Effector memory CD8-positive, alpha-beta T cell (primary cell): ENCODE data around the gene MFF.
"Not testable (repeated sequence)": the region's sequence is repeated elsewhere in the genome, so short reads cannot be mapped to it uniquely, and the experiment has no call there.

Source experiments
- ATAC-seq: fragments of 150-1000 bp; cut with Tn5 transposase; replicated peaks from 2 replicates; pipeline ENCODE4 v1.10.0; 2021; ENCODE audit warnings: mild to moderate bottlenecking, moderate library complexity
- DNase-seq, 3 experiments: peaks; one replicate each; pipeline ENCODE4 v3.0.0; 2021
- H3K27ac Mint-ChIP-seq, 2 donors: one replicate each; pipeline ENCODE4 v1.8.0; 2022; ENCODE audit warnings: mild to moderate bottlenecking in 2 of 2, mixed read lengths in 2 of 2, moderate library complexity in 2 of 2
- H3K27me3 Mint-ChIP-seq, 2 donors: one replicate each; pipeline ENCODE4 v1.8.0; 2022; ENCODE audit warnings: mixed read lengths in 2 of 2
- H3K36me3 Mint-ChIP-seq: one replicate; pipeline ENCODE4 v1.8.0; 2022; ENCODE audit warnings: mild to moderate bottlenecking, moderate library complexity, mixed read lengths; ENCODE audit not compliant: insufficient read depth
- H3K4me1 Mint-ChIP-seq, 2 donors: one replicate each; pipeline ENCODE4 v1.8.0; 2022; ENCODE audit warnings: low read depth in 2 of 2, mixed read lengths in 2 of 2
- H3K4me3 Mint-ChIP-seq, 2 donors: one replicate each; pipeline ENCODE4 v1.8.0; 2022; ENCODE audit warnings: mild to moderate bottlenecking in 2 of 2, mixed read lengths in 2 of 2, moderate library complexity in 2 of 2
- H3K9me3 Mint-ChIP-seq, 2 donors: one replicate each; pipeline ENCODE4 v1.8.0; 2022; ENCODE audit warnings: mixed read lengths in 2 of 2

The MFF gene

GRCh38 chr2:227373389-227373788 lies 48.3 kb downstream of the MFF start:
- DNase-seq: no peak
- no peaks in the 10 kb centered on the region for H3K9me3 Mint-ChIP-seq
- H3K4me3 Mint-ChIP-seq: no peak overlapping the region
- H3K27ac Mint-ChIP-seq: no peak overlapping the region
- ATAC-seq: no peak
- H3K36me3 Mint-ChIP-seq: no peaks in the 10 kb centered on the region
- peaks cover 0 to 1% of the 10 kb centered on the region in 2 donors for H3K4me1 Mint-ChIP-seq
- peaks cover 24 to 41% of the 10 kb centered on the region in 2 donors for H3K27me3 Mint-ChIP-seq

DNA sequence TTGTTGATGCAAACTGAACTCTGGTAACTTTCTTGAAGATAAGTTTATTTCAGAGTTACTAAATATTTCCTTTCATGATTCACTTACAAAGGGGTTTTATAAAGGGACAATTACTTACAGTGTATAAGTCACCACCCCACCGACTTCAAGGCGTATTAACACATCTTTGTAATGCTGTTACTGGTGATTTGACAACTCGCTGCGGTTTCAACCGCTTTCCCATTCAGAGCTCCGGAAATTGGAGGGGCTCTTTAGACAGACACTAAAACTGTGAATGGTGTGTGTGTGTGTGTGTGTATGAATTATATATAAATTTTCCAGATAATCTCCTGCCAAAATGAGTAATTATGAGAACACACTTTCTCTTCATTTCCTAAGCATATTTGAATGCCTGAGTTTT lies 49.1 kb downstream of the MFF start:
- Mint-ChIP-seq H3K27me3 (peaks cover 27 to 49% of the 10 kb centered on the region in 2 donors), H3K36me3 (no peaks in the 10 kb centered on the region), H3K4me1 (peaks cover 0 to 1% of the 10 kb centered on the region in 2 donors), H3K4me3 (no peak overlapping the region), H3K9me3 (no peaks in the 10 kb centered on the region), H3K27ac (peak overlapping the region in 1 of 2 donors; percentile 29)
- peak; percentile 62 for ATAC-seq
- peak in 1 of 3 experiments; percentile 11 for DNase-seq

GRCh38 chr2:227376656-227377396 lies 51.8 kb downstream of the MFF start:
- Mint-ChIP-seq H3K4me3 (no peak overlapping the region), H3K36me3 (no peaks in the 10 kb centered on the region), H3K9me3 (no peaks in the 10 kb centered on the region), H3K4me1 (peaks cover 0 to 1% of the 10 kb centered on the region in 2 donors), H3K27me3 (peaks cover 34 to 71% of the 10 kb centered on the region in 2 donors), H3K27ac (no peak overlapping the region)
- no peak for DNase-seq
- no peak for ATAC-seq

- DNase-seq (no peak), ATAC-seq (no peak)
- no peaks in the 10 kb centered on the region for H3K9me3 Mint-ChIP-seq
- no peak overlapping the region for H3K27ac Mint-ChIP-seq
- peaks cover 0 to 1% of the 10 kb centered on the region in 2 donors for H3K4me1 Mint-ChIP-seq
- H3K27me3 Mint-ChIP-seq: peaks cover 32 to 71% of the 10 kb centered on the region in 2 donors
- no peaks in the 10 kb centered on the region for H3K36me3 Mint-ChIP-seq
- H3K4me3 Mint-ChIP-seq: no peak overlapping the region
Observed at GRCh38 chr2:227377467-227378351, 52.7 kb downstream of the MFF start.

- H3K4me1 Mint-ChIP-seq: peaks cover 0 to 1% of the 10 kb centered on the region in 2 donors
- no peaks in the 10 kb centered on the region for H3K9me3 Mint-ChIP-seq
- no peak overlapping the region for H3K27ac Mint-ChIP-seq
- H3K36me3 Mint-ChIP-seq: no peaks in the 10 kb centered on the region
- no peak for DNase-seq
- peaks cover 26 to 71% of the 10 kb centered on the region in 2 donors for H3K27me3 Mint-ChIP-seq
- no peak overlapping the region for H3K4me3 Mint-ChIP-seq
- no peak for ATAC-seq
Observed at GRCh38 chr2:227378371-227378782, 53.3 kb downstream of the MFF start.

DNA sequence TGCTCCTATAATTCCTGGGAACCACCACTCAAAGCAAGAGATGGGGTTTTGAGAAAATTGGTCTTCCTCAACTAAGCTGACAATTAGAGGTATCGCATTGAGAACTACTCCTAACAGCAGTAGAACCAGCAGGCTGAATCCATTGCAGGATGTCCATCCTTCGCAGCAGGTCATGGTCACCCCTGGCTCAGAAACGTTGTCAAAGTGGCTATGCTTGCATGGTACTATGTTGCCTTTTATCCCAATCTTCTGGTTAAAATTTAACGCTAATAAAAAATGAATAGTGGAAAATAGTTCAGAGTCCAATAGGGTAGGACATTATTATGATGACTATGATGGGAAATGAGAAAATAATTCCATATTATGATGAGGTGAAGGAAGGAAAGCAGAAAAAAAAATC lies 54.0 kb downstream of the MFF start, which contains the start of gene TM4SF20:
TM4SF20 (minus strand) TSS at position 212 of the 400 bp plus-strand sequence; CDS start at position 174, 38 bp downstream.
- no peaks in the 10 kb centered on the region for H3K36me3 Mint-ChIP-seq
- H3K27me3 Mint-ChIP-seq: peaks cover 32 to 77% of the 10 kb centered on the region in 2 donors
- no peaks in the 10 kb centered on the region for H3K9me3 Mint-ChIP-seq
- ATAC-seq: no peak
- H3K4me3 Mint-ChIP-seq: no peak within 1 kb of the TSS
- no peak within 1 kb of the TSS for H3K27ac Mint-ChIP-seq
- no peak for DNase-seq
- H3K4me1 Mint-ChIP-seq: peaks cover 0 to 1% of the 10 kb centered on the region in 2 donors

DNA sequence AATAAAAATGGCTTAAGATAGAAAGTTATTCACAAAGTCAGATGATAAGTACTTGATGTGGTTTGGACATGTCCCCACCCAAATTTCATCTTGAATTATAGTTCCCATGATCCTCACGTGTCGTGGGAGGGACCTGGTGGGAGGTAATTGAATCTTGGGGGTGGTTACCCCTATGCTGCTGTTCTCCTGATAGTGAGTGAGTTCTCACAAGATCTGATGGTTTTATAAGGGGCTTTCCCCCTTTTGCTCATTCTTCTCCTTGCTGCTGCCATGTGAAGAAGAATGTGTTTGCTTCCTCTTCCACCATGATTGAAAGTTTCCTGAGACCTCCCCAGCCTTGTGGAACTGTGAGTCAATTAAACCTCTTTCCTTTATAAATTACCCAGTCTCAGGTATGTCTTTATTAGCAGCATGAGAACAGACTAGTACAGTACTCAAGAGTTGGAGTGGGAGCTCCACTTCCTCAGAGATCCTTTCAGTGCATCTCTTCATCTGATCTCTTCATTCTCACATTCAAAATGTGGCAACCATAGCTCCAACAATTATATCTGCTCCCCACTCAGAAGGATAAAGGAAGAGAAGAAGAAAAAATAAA lies 57.3 kb downstream of the MFF start:
- not testable (repeated sequence) for H3K36me3 Mint-ChIP-seq, ATAC-seq, H3K4me3 Mint-ChIP-seq, H3K9me3 Mint-ChIP-seq, H3K4me1 Mint-ChIP-seq, DNase-seq
- peaks cover 40 to 90% of the 10 kb centered on the region in 2 donors for H3K27me3 Mint-ChIP-seq
- peak overlapping the region in 1 of 2 donors; percentile 1 for H3K27ac Mint-ChIP-seq

DNA sequence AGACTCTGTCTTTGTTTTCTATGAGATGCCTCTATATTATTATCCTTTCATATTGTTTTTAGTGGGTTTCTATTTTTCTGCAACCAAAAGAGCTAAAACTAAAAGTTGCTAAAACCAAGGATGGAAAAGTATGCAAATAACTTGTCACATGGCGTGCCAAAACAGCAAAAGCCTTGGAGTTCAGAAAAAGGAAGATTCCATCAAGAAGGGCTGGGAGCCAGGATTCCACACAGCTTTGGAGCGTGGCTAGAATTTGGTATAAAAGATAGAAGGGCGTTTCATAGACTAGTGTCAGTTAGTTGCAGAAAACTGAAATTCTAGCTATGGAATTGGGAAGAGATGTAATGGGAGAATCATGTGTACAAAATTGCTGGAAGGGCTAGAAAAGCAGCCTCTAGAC lies 58.6 kb downstream of the MFF start:
- H3K9me3 Mint-ChIP-seq: no peaks in the 10 kb centered on the region
- no peak for DNase-seq
- no peaks in the 10 kb centered on the region for H3K36me3 Mint-ChIP-seq
- no peak overlapping the region for H3K27ac Mint-ChIP-seq
- no peak for ATAC-seq
- H3K4me1 Mint-ChIP-seq: peaks cover 0 to 4% of the 10 kb centered on the region in 2 donors
- peaks cover 36 to 81% of the 10 kb centered on the region in 2 donors for H3K27me3 Mint-ChIP-seq
- no peak overlapping the region for H3K4me3 Mint-ChIP-seq

DNA sequence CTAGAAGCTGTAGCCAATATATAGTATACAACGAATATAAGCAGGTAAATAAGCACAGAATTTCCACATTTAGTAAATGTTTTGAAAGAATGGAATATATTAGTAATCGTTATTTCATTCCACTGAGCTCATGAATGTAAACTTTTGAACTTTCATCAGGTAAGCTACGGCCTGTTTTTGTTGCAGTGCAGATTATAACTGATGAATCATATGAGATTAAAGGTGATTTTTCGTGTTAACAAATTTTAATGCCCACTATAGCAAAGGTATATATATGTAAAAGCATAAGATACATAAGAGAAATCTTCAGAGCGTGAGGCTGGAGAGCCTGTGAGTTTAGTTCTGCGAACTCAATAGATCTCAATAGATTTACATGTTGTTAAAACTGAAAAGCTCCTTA lies 61.6 kb downstream of the MFF start:
- Mint-ChIP-seq H3K27me3 (peaks cover 25 to 69% of the 10 kb centered on the region in 2 donors), H3K4me3 (no peak overlapping the region), H3K27ac (no peak overlapping the region)

DNA sequence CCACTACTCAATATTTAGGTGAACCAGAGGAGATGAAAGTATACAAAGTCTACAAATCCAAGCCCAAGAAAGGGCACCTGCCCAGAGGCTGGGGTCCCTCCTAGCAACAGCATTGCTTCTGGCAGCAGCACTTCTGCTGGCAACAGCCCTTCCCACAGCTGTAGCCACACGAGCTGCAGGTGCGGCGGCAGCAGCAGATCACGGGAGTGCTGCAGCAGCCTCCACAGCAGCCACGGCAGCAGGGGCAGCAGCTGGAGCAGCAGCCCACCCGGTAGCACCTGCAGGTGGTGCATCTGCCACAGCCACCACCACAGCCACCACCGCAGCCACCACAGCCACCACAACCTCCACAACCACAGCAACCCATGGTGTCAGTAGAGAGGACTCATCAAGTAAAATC lies 62.5 kb downstream of the MFF start, which contains the start of gene SCYGR1:
SCYGR1 (minus strand) TSS at position 367 of the 400 bp plus-strand sequence; CDS start at position 367, 0 bp downstream.
- not testable (repeated sequence) for H3K4me3 Mint-ChIP-seq, H3K9me3 Mint-ChIP-seq, DNase-seq, H3K36me3 Mint-ChIP-seq, H3K27ac Mint-ChIP-seq, H3K4me1 Mint-ChIP-seq, ATAC-seq
- peaks cover 21 to 68% of the 10 kb centered on the region in 2 donors for H3K27me3 Mint-ChIP-seq

More for the DNA sequence above, 61.6 kb downstream of the MFF start:
- Mint-ChIP-seq H3K9me3 (no peaks in the 10 kb centered on the region), H3K4me1 (peaks cover 0 to 4% of the 10 kb centered on the region in 2 donors), H3K36me3 (no peaks in the 10 kb centered on the region)
- ATAC-seq: no peak
- no peak for DNase-seq

DNA sequence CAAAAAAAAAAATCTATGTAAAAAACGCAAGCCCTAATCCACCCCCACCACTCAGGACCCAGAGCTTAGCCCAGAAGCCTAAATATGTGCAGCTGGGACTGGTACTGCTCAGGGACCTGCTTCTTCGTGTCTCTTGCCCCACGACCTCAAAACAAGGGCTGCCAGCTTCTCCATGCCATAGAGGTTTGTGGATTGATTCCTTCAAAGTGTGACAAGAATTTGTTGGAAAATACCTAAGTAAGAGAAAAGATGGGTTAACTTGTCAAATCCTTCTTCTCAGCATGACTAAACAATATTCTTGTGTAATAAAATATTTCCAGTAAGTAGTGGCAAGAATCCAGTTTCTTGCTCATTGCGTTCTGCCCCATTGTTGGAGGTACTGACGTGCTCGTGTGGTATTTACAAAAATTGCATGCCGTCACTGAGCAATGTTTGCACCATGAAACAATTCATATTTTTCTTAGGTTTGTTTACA lies 63.5 kb downstream of the MFF start:
- Mint-ChIP-seq H3K36me3 (no peaks in the 10 kb centered on the region), H3K27ac (no peak overlapping the region), H3K4me3 (no peak overlapping the region), H3K4me1 (peaks cover 0 to 4% of the 10 kb centered on the region in 2 donors), H3K9me3 (no peaks in the 10 kb centered on the region), H3K27me3 (peaks cover 18 to 63% of the 10 kb centered on the region in 2 donors)
- DNase-seq (no peak), ATAC-seq (no peak)

- Mint-ChIP-seq H3K4me3 (no peak overlapping the region), H3K4me1 (peaks cover 0 to 4% of the 10 kb centered on the region in 2 donors), H3K27me3 (peaks cover 13 to 56% of the 10 kb centered on the region in 2 donors), H3K27ac (no peak overlapping the region), H3K36me3 (no peaks in the 10 kb centered on the region), H3K9me3 (no peaks in the 10 kb centered on the region)
- ATAC-seq: no peak
- DNase-seq: no peak
Observed at GRCh38 chr2:227389231-227389630, 64.2 kb downstream of the MFF start.

GRCh38 chr2:227389661-227390060 lies 64.6 kb downstream of the MFF start:
- peaks cover 0 to 4% of the 10 kb centered on the region in 2 donors for H3K4me1 Mint-ChIP-seq
- no peak overlapping the region for H3K27ac Mint-ChIP-seq
- no peak for DNase-seq
- H3K27me3 Mint-ChIP-seq: peaks cover 11 to 52% of the 10 kb centered on the region in 2 donors
- no peaks in the 10 kb centered on the region for H3K9me3 Mint-ChIP-seq
- ATAC-seq: no peak
- H3K4me3 Mint-ChIP-seq: no peak overlapping the region
- no peaks in the 10 kb centered on the region for H3K36me3 Mint-ChIP-seq
